H1 (cell line): Measurements from ENCODE around the gene FRMD5. TPM values are rescaled to one million over a fixed set of nuclear protein-coding genes. Genes with fewer than 3 reads are reported as not detected.

Source experiments
- HDAC2 ChIP-seq, 2 experiments: fragments of 300-600 bp in 1 of 2; sonication (generic) in 1 of 2; IDR thresholded peaks; 2 replicates each; pipeline ENCODE4 v1.6.1; 2011 to 2012; ENCODE audit warnings: low read depth in 2 of 2, low read length in 2 of 2, mild to moderate bottlenecking in 2 of 2, moderate library complexity in 2 of 2, borderline replicate concordance in 1 of 2, inconsistent platforms in 1 of 2
- polyA plus RNA-seq, 7 experiments: library from polyadenylated mRNA; depleted of rRNA in 3 of 7; stranded (reverse) in 5 of 7; unstranded in 2 of 7; fragments of >200 nt in 5 of 7; fragments of 200-250 nt in 2 of 7; gene quantifications; 1 replicate in 5 of 7; 2 replicates in 1 of 7; 4 replicates in 1 of 7; pipeline versions ENCODE4 v1.2.1 to v1.2.3, GENCODE V29; 2011 to 2013; ENCODE audit warnings: missing spikeins in 2 of 7, mixed read lengths in 2 of 7
- total RNA-seq: library from RNA; stranded (reverse); fragmentation: NEBNext Ultra II Directional; extraction: Animal tissue kit (Norgen Biotek cat#: 25700); gene quantifications from 2 replicates; pipeline ENCODE4 v1.2.1, GENCODE V29; 2021

Gene FRMD5
- total and polyA plus RNA-seq, 2 of the 8 experiments (the other 6 are each of a cell fraction or from before 2014, with no cell fraction given), result 10.1 to 12.6 TPM

- no peak for TF ChIP-seq HDAC2 (IDR thresholded peaks at IDR 0.05; ENCODE audit: borderline replicate concordance in 1 of 2, low read depth in 2 of 2, low read length in 2 of 2)
Observed at GRCh38 chr15:43871835-43872234, 323.2 kb downstream of the FRMD5 start (continued).
